ENCODE data around the gene KRTAP19-7.

DNA sequence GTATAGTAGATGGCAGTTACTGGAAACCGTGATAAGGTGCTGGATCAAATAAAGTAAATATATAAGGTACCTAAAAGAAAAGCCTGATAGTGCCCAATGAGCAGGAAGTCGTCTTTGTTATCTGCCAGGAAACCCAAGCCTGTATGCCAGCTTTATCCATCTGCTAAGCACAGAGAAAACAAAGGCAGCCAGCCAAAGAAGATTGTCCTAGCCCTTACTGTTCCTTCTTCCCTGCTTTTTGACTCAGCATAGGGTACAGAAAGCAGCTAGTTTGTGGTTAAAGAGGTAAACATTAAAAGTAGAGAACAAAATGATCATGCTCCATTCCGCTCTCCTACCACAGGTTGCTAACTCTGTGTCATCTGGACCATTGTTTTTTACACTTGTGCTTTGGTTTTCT, 19.0 kb upstream of the KRTAP19-7 start:
- TF ChIP-seq, protein P1, sequence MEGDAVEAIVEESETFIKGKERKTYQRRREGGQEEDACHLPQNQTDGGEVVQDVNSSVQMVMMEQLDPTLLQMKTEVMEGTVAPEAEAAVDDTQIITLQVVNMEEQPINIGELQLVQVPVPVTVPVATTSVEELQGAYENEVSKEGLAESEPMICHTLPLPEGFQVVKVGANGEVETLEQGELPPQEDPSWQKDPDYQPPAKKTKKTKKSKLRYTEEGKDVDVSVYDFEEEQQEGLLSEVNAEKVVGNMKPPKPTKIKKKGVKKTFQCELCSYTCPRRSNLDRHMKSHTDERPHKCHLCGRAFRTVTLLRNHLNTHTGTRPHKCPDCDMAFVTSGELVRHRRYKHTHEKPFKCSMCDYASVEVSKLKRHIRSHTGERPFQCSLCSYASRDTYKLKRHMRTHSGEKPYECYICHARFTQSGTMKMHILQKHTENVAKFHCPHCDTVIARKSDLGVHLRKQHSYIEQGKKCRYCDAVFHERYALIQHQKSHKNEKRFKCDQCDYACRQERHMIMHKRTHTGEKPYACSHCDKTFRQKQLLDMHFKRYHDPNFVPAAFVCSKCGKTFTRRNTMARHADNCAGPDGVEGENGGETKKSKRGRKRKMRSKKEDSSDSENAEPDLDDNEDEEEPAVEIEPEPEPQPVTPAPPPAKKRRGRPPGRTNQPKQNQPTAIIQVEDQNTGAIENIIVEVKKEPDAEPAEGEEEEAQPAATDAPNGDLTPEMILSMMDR (IDR thresholded peaks at IDR 0.05): no peak
- TF ChIP-seq TCF7L2 (IDR thresholded peaks at IDR 0.05; ENCODE audit: low read depth, low read length) (no peak), POLR2AphosphoS5 (IDR thresholded peaks at IDR 0.05; ENCODE audit: low read depth, low read length) (no peak), SIN3A (IDR thresholded peaks at IDR 0.05; ENCODE audit: borderline replicate concordance, insufficient read depth, low read depth, low read length) (no peak)
- TF ChIP-seq, protein P2, sequence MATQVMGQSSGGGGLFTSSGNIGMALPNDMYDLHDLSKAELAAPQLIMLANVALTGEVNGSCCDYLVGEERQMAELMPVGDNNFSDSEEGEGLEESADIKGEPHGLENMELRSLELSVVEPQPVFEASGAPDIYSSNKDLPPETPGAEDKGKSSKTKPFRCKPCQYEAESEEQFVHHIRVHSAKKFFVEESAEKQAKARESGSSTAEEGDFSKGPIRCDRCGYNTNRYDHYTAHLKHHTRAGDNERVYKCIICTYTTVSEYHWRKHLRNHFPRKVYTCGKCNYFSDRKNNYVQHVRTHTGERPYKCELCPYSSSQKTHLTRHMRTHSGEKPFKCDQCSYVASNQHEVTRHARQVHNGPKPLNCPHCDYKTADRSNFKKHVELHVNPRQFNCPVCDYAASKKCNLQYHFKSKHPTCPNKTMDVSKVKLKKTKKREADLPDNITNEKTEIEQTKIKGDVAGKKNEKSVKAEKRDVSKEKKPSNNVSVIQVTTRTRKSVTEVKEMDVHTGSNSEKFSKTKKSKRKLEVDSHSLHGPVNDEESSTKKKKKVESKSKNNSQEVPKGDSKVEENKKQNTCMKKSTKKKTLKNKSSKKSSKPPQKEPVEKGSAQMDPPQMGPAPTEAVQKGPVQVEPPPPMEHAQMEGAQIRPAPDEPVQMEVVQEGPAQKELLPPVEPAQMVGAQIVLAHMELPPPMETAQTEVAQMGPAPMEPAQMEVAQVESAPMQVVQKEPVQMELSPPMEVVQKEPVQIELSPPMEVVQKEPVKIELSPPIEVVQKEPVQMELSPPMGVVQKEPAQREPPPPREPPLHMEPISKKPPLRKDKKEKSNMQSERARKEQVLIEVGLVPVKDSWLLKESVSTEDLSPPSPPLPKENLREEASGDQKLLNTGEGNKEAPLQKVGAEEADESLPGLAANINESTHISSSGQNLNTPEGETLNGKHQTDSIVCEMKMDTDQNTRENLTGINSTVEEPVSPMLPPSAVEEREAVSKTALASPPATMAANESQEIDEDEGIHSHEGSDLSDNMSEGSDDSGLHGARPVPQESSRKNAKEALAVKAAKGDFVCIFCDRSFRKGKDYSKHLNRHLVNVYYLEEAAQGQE (IDR thresholded peaks at IDR 0.05; ENCODE audit: insufficient read depth in 1 of 2, low read depth in 2 of 2, low read length in 1 of 2): no peak

All from Panc1 (cell line).